Measurements from ENCODE around the gene OR5AC2.

DNA sequence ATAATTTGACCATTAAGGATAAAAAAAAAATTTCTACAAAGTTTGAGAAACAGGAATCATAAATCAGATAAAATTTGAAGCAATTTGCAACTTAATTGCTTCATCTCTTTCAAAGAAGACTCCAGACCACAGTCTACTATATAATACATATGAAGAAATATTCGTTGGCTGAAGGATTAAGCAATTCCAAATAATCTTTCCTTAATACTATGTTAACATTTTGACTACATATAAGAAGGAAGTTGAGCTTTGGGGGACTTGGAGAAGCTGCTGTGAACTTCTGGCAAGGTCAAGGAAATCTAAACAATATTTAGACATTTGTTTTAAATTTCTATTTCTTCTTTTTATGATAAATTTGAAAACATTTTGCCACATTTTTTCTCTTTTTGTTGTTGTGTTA, 38.4 kb upstream of the OR5AC2 start:
- TF ChIP-seq, protein P1, sequence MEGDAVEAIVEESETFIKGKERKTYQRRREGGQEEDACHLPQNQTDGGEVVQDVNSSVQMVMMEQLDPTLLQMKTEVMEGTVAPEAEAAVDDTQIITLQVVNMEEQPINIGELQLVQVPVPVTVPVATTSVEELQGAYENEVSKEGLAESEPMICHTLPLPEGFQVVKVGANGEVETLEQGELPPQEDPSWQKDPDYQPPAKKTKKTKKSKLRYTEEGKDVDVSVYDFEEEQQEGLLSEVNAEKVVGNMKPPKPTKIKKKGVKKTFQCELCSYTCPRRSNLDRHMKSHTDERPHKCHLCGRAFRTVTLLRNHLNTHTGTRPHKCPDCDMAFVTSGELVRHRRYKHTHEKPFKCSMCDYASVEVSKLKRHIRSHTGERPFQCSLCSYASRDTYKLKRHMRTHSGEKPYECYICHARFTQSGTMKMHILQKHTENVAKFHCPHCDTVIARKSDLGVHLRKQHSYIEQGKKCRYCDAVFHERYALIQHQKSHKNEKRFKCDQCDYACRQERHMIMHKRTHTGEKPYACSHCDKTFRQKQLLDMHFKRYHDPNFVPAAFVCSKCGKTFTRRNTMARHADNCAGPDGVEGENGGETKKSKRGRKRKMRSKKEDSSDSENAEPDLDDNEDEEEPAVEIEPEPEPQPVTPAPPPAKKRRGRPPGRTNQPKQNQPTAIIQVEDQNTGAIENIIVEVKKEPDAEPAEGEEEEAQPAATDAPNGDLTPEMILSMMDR (IDR thresholded peaks at IDR 0.05; ENCODE audit: low read depth, low read length) = no peak
- no peak for TF ChIP-seq POLR2A (IDR thresholded peaks at IDR 0.05; ENCODE audit: extremely low read depth, insufficient read length)
